GM18951 (cell line): Measurements from ENCODE around the gene PRSS50.

Experiments used
- POLR2A ChIP-seq: IDR thresholded peaks from 4 replicates; pipeline ENCODE4 v1.6.1; 2011; ENCODE audit warnings: mild to moderate bottlenecking; ENCODE audit not compliant: insufficient read length, insufficient read depth; ENCODE audit errors: extremely low read depth
- in situ Hi-C: fragments of 300-500 bp; cut with MboI; formaldehyde crosslinking; loops from one replicate; pipeline ENCODE4 v1.12.0; 2022; ENCODE audit warnings: low sequenced_read_pairs, mixed read lengths, inconsistent platforms; ENCODE audit not compliant: unreplicated experiment

The PRSS50 gene

GRCh38 chr3:46672349-46672695 lies 45.3 kb downstream of the PRSS50 start:
- TF ChIP-seq POLR2A: no peak
- in situ Hi-C loops: no loop called here

GRCh38 chr3:46671541-46672348 lies 45.9 kb downstream of the PRSS50 start:
- in situ Hi-C loops: no loop called here
- no peak for TF ChIP-seq POLR2A

GRCh38 chr3:46670891-46671427 lies 46.7 kb downstream of the PRSS50 start:
- in situ Hi-C loops: no loop called here
- no peak for TF ChIP-seq POLR2A

GRCh38 chr3:46670000-46670890 lies 47.4 kb downstream of the PRSS50 start:
- in situ Hi-C loops: no loop called here

GRCh38 chr3:46669191-46669999 lies 48.3 kb downstream of the PRSS50 start:
- TF ChIP-seq POLR2A: no peak
- in situ Hi-C loops: no loop called here

More at GRCh38 chr3:46670000-46670890, 47.4 kb downstream of the PRSS50 start:
- TF ChIP-seq POLR2A: no peak

GRCh38 chr3:46668591-46668990 lies 49.1 kb downstream of the PRSS50 start:
- TF ChIP-seq POLR2A: no peak
- in situ Hi-C loops: no loop called here

- in situ Hi-C loops: no loop called here
- no peak for TF ChIP-seq POLR2A
These were observed 49.6 kb downstream of the PRSS50 start for GRCh38 chr3:46668116-46668515.

- in situ Hi-C loops: no loop called here
- TF ChIP-seq POLR2A: no peak
These were observed 50.0 kb downstream of the PRSS50 start for GRCh38 chr3:46667657-46668056.

- in situ Hi-C loops: no loop called here
- no peak for TF ChIP-seq POLR2A
These were observed 50.5 kb downstream of the PRSS50 start for GRCh38 chr3:46667061-46667621.

- TF ChIP-seq POLR2A: no peak
- in situ Hi-C loops: no loop called here
These were observed 51.2 kb downstream of the PRSS50 start for GRCh38 chr3:46666453-46666845.

- in situ Hi-C loops: no loop called here
- TF ChIP-seq POLR2A: no peak
These were observed 51.8 kb downstream of the PRSS50 start for GRCh38 chr3:46665763-46666452.
